ENCODE results near the gene HNRNPL.

DNA sequence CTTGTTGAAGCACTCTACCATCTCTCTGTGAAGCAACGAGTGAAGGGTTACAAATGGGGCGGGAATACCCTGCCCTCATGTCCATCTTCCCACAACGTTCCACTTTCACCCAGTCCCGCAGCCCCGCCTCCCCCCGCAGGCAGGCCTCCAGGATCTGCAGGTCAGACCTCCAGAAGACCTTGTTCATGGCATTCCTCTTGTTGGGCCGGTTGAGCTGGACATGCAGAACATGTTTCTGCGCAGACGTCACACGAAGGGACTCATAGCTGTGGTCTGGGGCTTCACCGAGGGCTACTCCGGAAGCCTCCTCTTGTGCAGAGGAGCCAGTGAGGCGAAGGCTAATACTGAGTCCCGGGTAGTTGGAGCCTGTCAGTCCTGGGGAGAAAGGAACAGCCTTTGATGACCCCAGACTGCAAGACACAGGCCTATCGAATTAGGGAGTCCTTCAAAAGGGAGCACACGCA is 18.6 kb downstream of the HNRNPL start:
- TF ChIP-seq, protein P1, sequence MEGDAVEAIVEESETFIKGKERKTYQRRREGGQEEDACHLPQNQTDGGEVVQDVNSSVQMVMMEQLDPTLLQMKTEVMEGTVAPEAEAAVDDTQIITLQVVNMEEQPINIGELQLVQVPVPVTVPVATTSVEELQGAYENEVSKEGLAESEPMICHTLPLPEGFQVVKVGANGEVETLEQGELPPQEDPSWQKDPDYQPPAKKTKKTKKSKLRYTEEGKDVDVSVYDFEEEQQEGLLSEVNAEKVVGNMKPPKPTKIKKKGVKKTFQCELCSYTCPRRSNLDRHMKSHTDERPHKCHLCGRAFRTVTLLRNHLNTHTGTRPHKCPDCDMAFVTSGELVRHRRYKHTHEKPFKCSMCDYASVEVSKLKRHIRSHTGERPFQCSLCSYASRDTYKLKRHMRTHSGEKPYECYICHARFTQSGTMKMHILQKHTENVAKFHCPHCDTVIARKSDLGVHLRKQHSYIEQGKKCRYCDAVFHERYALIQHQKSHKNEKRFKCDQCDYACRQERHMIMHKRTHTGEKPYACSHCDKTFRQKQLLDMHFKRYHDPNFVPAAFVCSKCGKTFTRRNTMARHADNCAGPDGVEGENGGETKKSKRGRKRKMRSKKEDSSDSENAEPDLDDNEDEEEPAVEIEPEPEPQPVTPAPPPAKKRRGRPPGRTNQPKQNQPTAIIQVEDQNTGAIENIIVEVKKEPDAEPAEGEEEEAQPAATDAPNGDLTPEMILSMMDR (conservative IDR thresholded peaks at IDR 0.05), result no peak
- TF ChIP-seq ZFX (IDR thresholded peaks at IDR 0.05), result no peak
